Right renal cortex interstitium (tissue), 3 donors: Measurements from ENCODE around the gene FAM151A. TPM values are rescaled to one million over a fixed set of nuclear protein-coding genes. Genes with fewer than 3 reads are reported as not detected.

ENCODE experiments used
- polyA plus RNA-seq, 3 donors: library from polyadenylated mRNA; unstranded; fragments of 120-200 nt; gene quantifications; one replicate each; pipeline ENCODE4 v1.2.1, GENCODE V29; 2013; ENCODE audit not compliant: insufficient read length in 3 of 3

FAM151A gene
- polyA plus RNA-seq, 3 donors, result 21.0 to 39.1 (median 24.2) TPM

Other genes starting within 250 kb of the FAM151A start
- 100 to 1,000 TPM; 103 to 110 (median 105) TPM for gene SSBP3, start 217.1 kb downstream of the FAM151A start, polyA plus RNA-seq
- gene ACOT11, start 75.3 kb downstream of the FAM151A start, polyA plus RNA-seq, result 1 to 10 TPM; 8.8 to 9.9 (median 8.8) TPM
- gene MROH7, start 18.3 kb upstream of the FAM151A start, polyA plus RNA-seq, result 1 to 10 TPM; 2.9 to 4.1 (median 4.0) TPM
- 10 to 100 TPM; 33.8 to 35.6 (median 34.6) TPM for gene TTC4, start 92.3 kb upstream of the FAM151A start, polyA plus RNA-seq
- 10 to 100 TPM in 2 of 3 donors, 1 to 10 TPM in 1; 9.9 to 11.0 (median 10.3) TPM for gene PARS2, start 141.0 kb upstream of the FAM151A start, polyA plus RNA-seq
- gene TTC22, start 177.8 kb upstream of the FAM151A start, polyA plus RNA-seq, result 1 to 10 TPM; 5.0 to 5.8 (median 5.4) TPM